ENCODE measurements around the gene PPP1R3G. TPM values are rescaled to one million over a fixed set of nuclear protein-coding genes. Genes with fewer than 3 reads are reported as not detected.

PPP1R3G gene
- total RNA-seq, 1 donor from 2014 or later, result 1.2 TPM

DNA sequence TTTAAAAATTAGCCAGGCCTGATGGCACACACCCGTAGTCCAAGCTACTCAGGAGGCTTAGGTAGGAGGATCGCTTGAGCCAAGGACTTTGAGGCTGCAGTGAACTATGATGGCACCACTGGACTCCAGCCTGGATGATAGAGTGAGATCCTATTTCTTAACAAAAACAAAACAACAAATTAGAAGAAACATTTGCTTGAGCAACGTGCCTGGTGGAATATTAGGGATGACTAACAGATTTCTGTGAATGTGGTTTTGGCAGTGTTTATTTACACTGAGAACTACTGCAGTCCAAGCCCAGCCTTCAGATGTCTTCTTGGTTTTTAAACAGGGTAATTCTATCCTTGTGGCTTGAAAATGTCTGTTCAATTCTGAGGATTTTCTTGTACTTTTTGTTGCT lies 9.2 kb downstream of the PPP1R3G start:
- DNase-seq, result no peak

DNA sequence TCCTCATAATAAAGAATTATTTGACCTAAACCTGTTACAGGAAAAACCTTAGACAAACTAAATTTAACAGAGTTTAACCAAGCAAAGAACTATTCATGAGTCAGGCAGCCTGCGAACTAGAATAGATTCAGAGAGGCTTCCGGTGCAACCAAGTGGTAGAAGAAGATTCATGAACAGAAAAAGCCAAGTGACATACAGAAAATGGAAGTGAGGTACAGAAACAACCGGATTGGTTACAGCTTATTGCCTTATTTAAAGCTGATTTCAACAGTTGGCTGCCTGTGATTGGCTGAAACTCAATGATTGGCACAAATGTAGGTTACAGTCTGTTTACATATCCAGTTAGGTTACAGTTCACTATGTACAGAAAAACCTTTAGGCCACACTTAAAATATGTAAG lies 10.1 kb downstream of the PPP1R3G start:
- no peak for DNase-seq

DNA sequence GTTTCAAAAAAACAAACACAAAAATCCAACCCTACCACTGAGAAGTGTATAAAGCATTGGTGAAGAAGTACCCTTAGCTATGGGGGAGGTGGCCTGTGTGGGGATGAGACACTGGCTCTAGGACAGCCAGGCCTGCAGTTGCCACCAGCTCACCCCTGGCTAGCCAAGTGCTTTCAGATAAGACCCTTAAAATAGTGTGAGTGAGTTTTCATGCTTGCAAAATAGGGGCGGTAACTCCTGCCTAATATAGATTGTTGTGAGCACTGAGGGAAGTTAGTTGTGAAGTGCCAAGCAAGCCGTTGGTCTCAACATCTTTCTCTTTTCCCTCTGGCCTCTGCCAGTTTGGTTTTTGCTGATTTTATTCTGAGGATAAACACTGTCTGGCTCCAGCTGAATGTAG lies 11.3 kb downstream of the PPP1R3G start:
- DNase-seq, result no peak

DNA sequence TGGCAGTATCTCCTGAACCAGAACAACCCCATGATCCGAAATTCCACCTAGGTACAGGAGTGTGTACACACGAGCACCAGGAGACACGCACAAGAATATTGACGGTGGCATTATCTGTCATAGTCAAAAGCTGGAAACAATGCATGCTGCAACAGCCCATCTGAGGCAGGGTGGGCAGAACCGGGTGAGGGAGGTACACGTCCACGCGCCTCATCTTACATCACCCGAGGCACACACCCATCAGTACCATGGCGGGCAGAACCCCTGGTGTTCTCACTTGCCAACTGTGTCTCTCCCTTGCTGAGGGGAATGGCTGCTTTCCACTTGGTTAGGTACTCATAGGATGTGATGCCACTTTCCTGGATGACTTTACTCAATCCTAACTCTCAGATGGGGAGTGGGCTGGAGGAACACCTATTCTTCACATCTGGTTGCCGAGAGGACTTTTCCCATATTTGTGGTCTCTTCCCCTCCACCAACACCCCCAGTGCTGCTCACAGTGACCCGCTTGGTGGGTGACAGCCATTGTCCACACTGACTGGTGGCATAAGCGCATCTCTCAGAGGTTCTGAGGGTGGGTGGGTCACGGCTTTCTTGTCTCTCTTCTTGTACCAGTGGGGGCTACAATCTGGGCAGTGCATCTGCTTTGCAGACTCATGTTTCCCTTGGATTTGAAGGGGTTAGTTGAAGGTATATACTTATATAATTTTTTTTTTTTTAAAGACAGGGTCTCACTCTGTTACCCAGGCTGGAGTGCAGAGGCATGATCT lies 13.5 kb downstream of the PPP1R3G start:
- DNase-seq, result no peak

GRCh38 chr6:5099537-5099936 lies 14.4 kb downstream of the PPP1R3G start:
- DNase-seq, result no peak

DNA sequence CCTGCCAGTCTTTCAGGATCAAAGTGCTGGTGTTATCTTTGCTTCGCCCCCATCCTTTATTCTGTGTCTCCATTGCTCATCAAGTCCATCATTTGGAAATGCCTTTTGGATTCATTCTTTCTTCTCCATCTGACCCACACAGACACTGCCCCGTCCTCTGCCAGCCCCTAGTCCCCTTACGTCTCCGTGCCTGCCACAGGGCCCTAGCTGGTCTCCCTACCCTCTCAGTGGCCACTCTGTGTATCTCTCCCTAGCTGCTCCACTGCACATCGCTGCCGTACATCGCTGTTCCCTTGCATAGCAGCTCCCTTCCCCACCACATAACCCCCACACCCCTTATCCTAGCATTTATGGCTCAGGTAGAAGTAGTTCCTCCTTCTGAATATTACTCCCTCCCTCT lies 15.7 kb downstream of the PPP1R3G start:
- DNase-seq, result no peak

DNA sequence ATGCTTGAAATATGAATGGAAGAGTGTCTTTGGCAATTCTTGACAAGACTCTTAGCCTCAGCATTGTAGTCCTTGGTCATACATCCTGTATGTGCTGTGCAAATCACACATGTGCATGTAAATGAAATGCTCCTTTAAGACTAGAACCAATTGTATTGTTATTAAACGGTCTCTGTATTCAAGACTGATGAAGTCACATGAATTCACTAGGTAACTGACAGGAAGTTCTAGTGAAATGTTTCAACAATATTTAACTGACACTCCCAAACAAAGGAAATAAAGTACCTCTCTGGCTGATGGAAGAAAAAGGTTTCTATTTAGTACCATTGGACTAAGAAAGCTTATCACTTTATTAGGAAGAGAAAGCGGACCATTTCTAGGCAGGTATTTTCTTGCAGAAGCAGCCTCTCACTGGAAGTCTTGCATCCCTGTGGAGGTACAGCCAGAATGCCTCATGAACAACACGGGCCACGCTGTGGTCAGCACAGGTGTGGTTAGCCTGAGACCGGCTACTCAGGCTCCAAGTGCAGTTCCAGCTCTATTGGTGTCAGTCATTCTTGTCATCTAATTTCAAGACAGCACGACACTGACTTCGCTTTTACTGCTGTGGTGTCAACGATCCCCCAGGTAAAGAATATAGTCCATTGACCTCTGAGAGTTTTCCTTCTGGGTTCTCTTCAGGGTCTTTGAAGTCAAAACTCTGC lies 17.3 kb downstream of the PPP1R3G start:
- no peak for DNase-seq

GRCh38 chr6:5103250-5103649 lies 18.1 kb downstream of the PPP1R3G start:
- no peak for DNase-seq

- DNase-seq, result no peak
These were observed 19.5 kb downstream of the PPP1R3G start for GRCh38 chr6:5104667-5105066.

GRCh38 chr6:5105146-5105545 lies 20.0 kb downstream of the PPP1R3G start:
- no peak for DNase-seq

GRCh38 chr6:5107341-5107740 lies 22.2 kb downstream of the PPP1R3G start:
- no peak for DNase-seq

DNA sequence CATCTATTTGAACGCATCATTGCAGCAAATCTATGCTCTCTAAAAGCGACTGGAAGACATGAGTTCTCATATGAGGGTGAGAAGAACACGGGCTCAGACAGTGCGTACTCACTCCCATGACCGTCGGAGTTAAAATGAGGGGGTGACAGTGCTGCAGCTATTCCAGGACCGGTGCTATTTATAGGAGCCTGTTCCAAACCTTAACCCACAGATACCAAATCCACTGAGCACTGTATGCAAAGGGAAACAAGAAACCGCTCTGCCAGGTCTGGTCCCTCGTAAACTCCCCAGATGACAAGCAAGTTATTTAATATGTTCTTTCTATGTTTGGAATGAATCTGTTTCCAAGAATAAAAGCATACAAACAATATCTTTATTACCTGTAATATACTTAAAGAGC lies 22.9 kb downstream of the PPP1R3G start:
- DNase-seq, result peak; percentile 16

DNA sequence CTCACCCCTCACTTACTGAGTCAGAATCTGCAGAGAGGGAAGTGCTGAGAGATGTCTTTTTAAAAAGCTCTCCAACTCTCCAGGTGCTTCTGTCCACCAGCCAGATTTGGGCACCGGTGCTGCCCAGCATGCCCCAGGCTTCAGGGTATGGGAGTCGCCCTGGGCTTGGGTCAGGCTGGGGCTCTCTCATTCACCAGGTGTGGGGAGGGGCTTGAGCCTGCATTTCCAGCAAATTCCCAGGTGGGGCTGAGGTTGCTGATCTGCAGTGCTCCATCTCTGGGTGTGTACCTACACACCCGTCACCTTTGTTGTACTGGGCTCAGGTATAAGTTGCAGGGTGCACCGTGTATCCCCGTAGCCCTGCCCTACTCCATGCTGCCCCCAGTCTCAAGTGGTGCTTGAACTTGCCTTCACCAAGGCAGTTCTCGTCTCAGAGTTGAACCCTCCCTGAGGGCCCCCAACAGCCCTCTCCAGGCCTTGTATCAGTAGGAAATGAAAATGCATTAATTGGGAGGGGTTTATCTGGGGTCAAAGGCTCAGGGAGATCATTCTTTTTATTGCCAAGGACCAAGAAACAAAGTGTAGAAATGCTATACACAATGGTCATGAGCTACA lies 23.5 kb downstream of the PPP1R3G start:
- DNase-seq, result no peak

GRCh38 chr6:5109436-5109835 lies 24.3 kb downstream of the PPP1R3G start:
- no peak for DNase-seq

- DNase-seq, result no peak
These were observed 25.1 kb downstream of the PPP1R3G start for GRCh38 chr6:5110246-5110645.

- DNase-seq, result no peak
These were observed 26.5 kb downstream of the PPP1R3G start for GRCh38 chr6:5111626-5112025.

DNA sequence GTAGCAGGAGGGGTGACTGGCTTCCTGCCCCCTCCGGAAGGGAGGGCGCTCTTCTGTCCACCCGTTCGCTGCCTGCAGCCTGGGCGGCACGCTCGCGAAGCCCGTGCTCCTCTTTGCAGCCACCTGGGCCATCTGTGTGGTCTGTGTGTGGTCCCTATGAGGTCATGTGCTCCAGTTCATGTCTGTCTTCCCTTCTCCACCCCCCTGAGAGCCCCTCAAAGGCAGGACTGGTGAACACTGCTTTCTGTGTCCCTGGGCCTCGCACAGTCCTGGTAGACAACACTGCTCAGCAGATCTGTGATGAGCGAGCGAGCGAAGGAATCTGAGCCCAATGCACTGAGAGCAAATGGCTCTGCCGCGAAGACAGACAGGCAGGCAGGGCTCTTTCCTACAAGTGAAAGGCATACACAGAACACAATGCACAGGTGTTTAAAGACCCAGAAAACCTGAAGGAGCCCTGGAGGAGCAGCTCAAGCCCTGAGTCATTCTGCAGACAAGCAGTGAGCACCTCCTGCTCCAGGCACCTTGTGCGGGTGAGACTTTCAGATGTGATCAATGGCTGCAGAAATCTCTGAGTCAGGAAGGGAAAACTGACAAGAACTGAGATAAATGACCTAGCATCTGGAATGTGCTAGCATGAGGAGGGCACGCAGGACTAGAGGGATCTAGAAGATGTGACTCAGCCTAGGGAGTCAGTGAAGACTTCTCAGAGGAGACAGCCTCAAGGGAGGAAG lies 27.1 kb downstream of the PPP1R3G start:
- DNase-seq, result no peak

DNA sequence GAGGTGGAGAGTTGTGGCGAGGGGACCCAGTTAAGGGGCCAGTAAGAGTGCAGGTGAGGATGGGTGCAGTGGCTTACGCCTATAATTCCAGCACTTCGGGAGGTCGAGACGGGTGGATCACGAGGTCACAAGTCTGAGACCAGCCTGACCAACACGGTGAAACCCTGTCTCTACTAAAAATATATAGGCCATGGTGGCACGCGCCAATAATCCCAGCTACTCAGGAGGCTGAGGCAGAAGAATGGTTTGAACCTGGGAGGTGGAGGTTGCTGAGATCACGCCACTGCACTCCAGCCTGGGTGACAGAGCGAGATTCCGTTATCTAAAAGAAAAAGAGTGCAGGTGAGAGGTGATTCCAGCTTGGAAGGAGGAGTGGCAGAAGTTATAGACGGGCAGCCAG lies 28.0 kb downstream of the PPP1R3G start:
- no peak for DNase-seq

GRCh38 chr6:5115168-5115567 lies 30.0 kb downstream of the PPP1R3G start:
- no peak for DNase-seq

DNA sequence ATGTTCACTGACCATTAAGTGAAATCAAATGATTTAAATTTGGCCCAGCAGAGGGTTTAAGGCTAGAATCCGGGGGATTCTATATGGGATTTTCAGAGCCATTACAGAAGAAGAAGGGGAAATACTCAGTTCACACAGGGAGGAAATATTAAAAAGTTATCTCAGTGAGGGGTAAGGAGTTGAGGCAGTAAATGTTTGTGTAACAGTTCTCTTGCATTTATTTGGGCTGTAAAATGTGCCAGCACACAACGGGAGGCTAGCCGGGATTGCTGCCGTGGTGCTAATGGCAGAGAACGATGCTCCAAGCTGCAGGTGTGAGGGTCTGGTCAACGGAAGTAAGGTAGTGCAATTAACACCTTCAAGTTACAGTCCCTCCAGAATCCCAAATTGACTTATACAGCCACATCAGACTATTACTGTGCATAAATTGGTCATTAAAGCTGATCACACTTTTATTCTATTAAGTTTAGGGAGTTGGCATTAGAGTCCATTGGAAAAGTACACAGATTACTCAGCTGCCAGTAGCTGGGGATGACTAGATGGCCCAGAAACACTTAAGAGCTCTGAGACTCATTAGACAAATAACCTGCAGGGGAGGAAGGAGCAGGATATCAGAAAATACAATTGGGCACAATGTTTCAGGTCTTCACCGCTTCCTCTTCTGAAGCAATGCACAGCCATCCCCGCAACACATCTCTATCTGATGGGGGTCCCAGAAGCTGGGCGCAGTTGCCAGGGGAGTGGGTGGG lies 31.3 kb downstream of the PPP1R3G start:
- no peak for DNase-seq

GRCh38 chr6:5119090-5119951 lies 34.2 kb downstream of the PPP1R3G start:
- no peak for DNase-seq
